Spleen (tissue), 11 donors: Measurements from ENCODE around the gene SCN4B. TPM values are rescaled to one million over a fixed set of nuclear protein-coding genes. Genes with fewer than 3 reads are reported as not detected.

Experiments used
- DNase-seq: peaks from one replicate; pipeline ENCODE4 v3.0.0-alpha.2; 2020
- H3K27ac ChIP-seq, 8 donors: fragments of 200-600 bp; sonication (generic) in 7 of 8; 1 replicate in 4 of 8; 2 replicates in 4 of 8; pipeline versions ENCODE4 v1.5.0 to v1.8.0; 2016 to 2021; ENCODE audit warnings: inconsistent platforms in 4 of 8, mild to moderate bottlenecking in 4 of 8, moderate library complexity in 1 of 8
- H3K27me3 ChIP-seq, 7 donors: fragments of 200-600 bp; sonication (generic) in 6 of 7; replicated peaks in 1 of 7; 1 replicate in 4 of 7; 2 replicates in 3 of 7; pipeline versions ENCODE4 v1.5.0 to v1.8.0; 2016 to 2021; ENCODE audit warnings: inconsistent platforms in 3 of 7, mild to moderate bottlenecking in 1 of 7
- H3K36me3 ChIP-seq, 6 donors: fragments of 200-600 bp; sonication (generic) in 5 of 6; 1 replicate in 4 of 6; 2 replicates in 2 of 6; pipeline versions ENCODE4 v1.5.0 to v1.8.0; 2016 to 2021; ENCODE audit warnings: inconsistent platforms in 2 of 6
- H3K4me1 ChIP-seq, 6 donors: fragments of 200-600 bp; sonication (generic) in 5 of 6; 1 replicate in 3 of 6; 2 replicates in 3 of 6; pipeline versions ENCODE4 v1.5.0 to v1.8.0; 2016 to 2021; ENCODE audit warnings: inconsistent platforms in 3 of 6
- H3K4me3 ChIP-seq, 8 donors: fragments of 200-600 bp; sonication (generic) in 7 of 8; 1 replicate in 4 of 8; 2 replicates in 4 of 8; pipeline versions ENCODE4 v1.5.0 to v1.8.0; 2016 to 2021; ENCODE audit warnings: inconsistent platforms in 4 of 8, mild to moderate bottlenecking in 4 of 8, moderate library complexity in 2 of 8
- H3K9me3 ChIP-seq, 8 donors: fragments of 200-600 bp; sonication (generic) in 7 of 8; 1 replicate in 4 of 8; 2 replicates in 4 of 8; pipeline versions ENCODE4 v1.5.0 to v1.8.0; 2016 to 2021; ENCODE audit warnings: inconsistent platforms in 4 of 8
- POLR2A ChIP-seq, 3 donors: fragments of 450-650 bp; IDR thresholded peaks; one replicate each; pipeline ENCODE4 v1.5.1; 2017; ENCODE audit warnings: antibody characterized with exemption in 3 of 3, mild to moderate bottlenecking in 1 of 3
- POLR2AphosphoS5 ChIP-seq, 3 donors: sonication (generic); formaldehyde crosslinking; IDR thresholded peaks; one replicate each; pipeline ENCODE4 v1.5.1; 2017; ENCODE audit warnings: antibody characterized with exemption in 3 of 3
- WGBS, 5 donors: extraction: QIAGEN DNeasy Blood & Tissue Kit in 3 of 5; methylation state at CpG; one replicate each; pipeline versions ENCODE4 v1.1.5 to v1.1.7; 2013 to 2018; 5-methylcytosine and 5-hydroxymethylcytosine counted together
- intact Hi-C: fragments of 100-400 bp; cut with DNase I; formaldehyde crosslinking; loops from one replicate; pipeline ENCODE4 v1.15.0; 2023; ENCODE audit warnings: low total_unique reads
- polyA plus RNA-seq, 3 donors: library from polyadenylated mRNA; stranded (reverse); fragments of 200-250 nt; gene quantifications; one replicate each; pipeline ENCODE4 v1.2.1, GENCODE V29; 2013
- total RNA-seq, 7 donors: library from RNA; depleted of rRNA in 3 of 7; stranded (reverse); fragments of >200 nt in 3 of 7; fragmentation: NEBNext Ultra II Directional in 4 of 7; extraction: Animal tissue kit (Norgen Biotek cat#: 25700) in 4 of 7; gene quantifications; one replicate each; pipeline versions ENCODE4 v1.1.0 to v1.2.1, GENCODE V29; 2016 to 2021
- TF ChIP-seq, protein P1 (sequence below), 11 experiments: fragments of 200-600 bp in 7 of 11; fragments of 450-650 bp in 4 of 11; sonication (generic) in 4 of 11; IDR thresholded peaks in 8 of 11; conservative IDR thresholded peaks in 3 of 11; 1 replicate in 7 of 11; 2 replicates in 4 of 11; pipeline versions ENCODE4 v1.4.0 to v1.8.0; 2016 to 2021; ENCODE audit warnings: antibody characterized with exemption in 11 of 11, inconsistent platforms in 4 of 11, mild to moderate bottlenecking in 1 of 11
- donor health status: healthy with polysubstance abuse.
- donor health status: DM: no; HTN: no; CAD: no; lungs with moderate emphysema.
- donor health status: DM: no; HTN: no; CAD: no.
- donor health status: Bipolar disorder and iron deficiency.
- donor health status: healthy.
- donor health status: DM: no; HTN: no; CAD: no.
- donor health status: DM: yes; HTN: yes; CAD: no.

SCN4B gene
- total and polyA plus RNA-seq, 10 donors: 0.06 to 1.9 (median 0.41) TPM; not detected in 2

- DNase-seq: no peak
- 66 to 81% (median 77%) methylated on average over 8 of the region's 8 CpGs for WGBS, 5 donors
- no peaks in the 10 kb centered on the region for H3K4me1 ChIP-seq
Observed at GRCh38 chr11:118124929-118125535, 27.6 kb downstream of the SCN4B start.

GRCh38 chr11:118120793-118121192 lies 31.8 kb downstream of the SCN4B start:
- no peak for DNase-seq
- Histone ChIP-seq H3K4me1 (no peaks in the 10 kb centered on the region), H3K36me3 (no peaks in the 10 kb centered on the region), H3K4me3 (no peak overlapping the region), H3K9me3 (no peaks in the 10 kb centered on the region), H3K27me3 (peaks cover 0 to 16% (median 0%) of the 10 kb centered on the region in 7 donors), H3K27ac (no peak overlapping the region)
- 91 to 97% (median 92%) methylated on average over 1 of the region's 1 CpG for WGBS, 5 donors
- intact Hi-C loops: no loop called here
- TF ChIP-seq, protein P1, sequence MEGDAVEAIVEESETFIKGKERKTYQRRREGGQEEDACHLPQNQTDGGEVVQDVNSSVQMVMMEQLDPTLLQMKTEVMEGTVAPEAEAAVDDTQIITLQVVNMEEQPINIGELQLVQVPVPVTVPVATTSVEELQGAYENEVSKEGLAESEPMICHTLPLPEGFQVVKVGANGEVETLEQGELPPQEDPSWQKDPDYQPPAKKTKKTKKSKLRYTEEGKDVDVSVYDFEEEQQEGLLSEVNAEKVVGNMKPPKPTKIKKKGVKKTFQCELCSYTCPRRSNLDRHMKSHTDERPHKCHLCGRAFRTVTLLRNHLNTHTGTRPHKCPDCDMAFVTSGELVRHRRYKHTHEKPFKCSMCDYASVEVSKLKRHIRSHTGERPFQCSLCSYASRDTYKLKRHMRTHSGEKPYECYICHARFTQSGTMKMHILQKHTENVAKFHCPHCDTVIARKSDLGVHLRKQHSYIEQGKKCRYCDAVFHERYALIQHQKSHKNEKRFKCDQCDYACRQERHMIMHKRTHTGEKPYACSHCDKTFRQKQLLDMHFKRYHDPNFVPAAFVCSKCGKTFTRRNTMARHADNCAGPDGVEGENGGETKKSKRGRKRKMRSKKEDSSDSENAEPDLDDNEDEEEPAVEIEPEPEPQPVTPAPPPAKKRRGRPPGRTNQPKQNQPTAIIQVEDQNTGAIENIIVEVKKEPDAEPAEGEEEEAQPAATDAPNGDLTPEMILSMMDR (IDR thresholded peaks at IDR 0.05 in 8 of 11, conservative IDR thresholded peaks at IDR 0.05 in 3 of 11): no peak
- no peak for TF ChIP-seq POLR2AphosphoS5 (IDR thresholded peaks at IDR 0.05)
- no peak for TF ChIP-seq POLR2A (IDR thresholded peaks at IDR 0.05)

More at GRCh38 chr11:118124929-118125535, 27.6 kb downstream of the SCN4B start:
- intact Hi-C loops: no loop called here
- H3K9me3 ChIP-seq: no peaks in the 10 kb centered on the region
- no peaks in the 10 kb centered on the region for H3K36me3 ChIP-seq
- H3K4me3 ChIP-seq: no peak overlapping the region
- TF ChIP-seq POLR2A (IDR thresholded peaks at IDR 0.05): no peak
- TF ChIP-seq, protein P1 (IDR thresholded peaks at IDR 0.05 in 8 of 11, conservative IDR thresholded peaks at IDR 0.05 in 3 of 11): no peak
- TF ChIP-seq POLR2AphosphoS5 (IDR thresholded peaks at IDR 0.05): no peak
- no peak overlapping the region for H3K27ac ChIP-seq
- H3K27me3 ChIP-seq: peaks cover 0 to 6% (median 0%) of the 10 kb centered on the region in 7 donors

DNA sequence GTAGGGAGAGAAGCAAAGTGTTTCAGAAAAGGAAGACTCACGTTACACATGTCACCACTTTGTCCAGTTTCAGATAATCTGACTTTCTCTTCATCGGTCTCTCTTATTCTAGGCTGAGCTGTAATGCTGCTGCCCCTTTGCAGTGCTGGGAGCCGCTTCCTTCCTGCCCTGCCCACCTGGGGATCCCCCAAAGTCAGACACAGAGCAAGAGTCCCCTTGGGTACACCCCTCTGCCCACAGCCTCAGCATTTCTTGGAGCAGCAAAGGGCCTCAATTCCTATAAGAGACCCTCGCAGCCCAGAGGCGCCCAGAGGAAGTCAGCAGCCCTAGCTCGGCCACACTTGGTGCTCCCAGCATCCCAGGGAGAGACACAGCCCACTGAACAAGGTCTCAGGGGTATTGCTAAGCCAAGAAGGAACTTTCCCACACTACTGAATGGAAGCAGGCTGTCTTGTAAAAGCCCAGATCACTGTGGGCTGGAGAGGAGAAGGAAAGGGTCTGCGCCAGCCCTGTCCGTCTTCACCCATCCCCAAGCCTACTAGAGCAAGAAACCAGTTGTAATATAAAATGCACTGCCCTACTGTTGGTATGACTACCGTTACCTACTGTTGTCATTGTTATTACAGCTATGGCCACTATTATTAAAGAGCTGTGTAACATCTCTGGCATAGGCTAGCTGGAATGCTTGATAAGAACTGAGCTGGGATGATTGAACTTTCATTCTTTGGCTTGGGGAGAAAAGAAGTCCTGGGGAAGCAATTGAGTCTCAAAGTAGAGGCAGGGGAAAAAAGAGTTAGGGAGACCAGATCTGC lies 34.6 kb downstream of the SCN4B start:
- H3K4me3 ChIP-seq: no peak overlapping the region
- no peaks in the 10 kb centered on the region for H3K4me1 ChIP-seq
- no peak for DNase-seq
- peaks cover 0 to 24% (median 0%) of the 10 kb centered on the region in 7 donors for H3K27me3 ChIP-seq
- no peaks in the 10 kb centered on the region for H3K36me3 ChIP-seq
- intact Hi-C loops: no loop called here
- TF ChIP-seq POLR2AphosphoS5 (IDR thresholded peaks at IDR 0.05): no peak
- TF ChIP-seq, protein P1 (IDR thresholded peaks at IDR 0.05 in 8 of 11, conservative IDR thresholded peaks at IDR 0.05 in 3 of 11): no peak
- TF ChIP-seq POLR2A (IDR thresholded peaks at IDR 0.05): no peak
- WGBS, 5 donors: 53 to 65% (median 62%) methylated on average over 9 of the region's 9 CpGs
- no peaks in the 10 kb centered on the region for H3K9me3 ChIP-seq
- no peak overlapping the region for H3K27ac ChIP-seq

DNA sequence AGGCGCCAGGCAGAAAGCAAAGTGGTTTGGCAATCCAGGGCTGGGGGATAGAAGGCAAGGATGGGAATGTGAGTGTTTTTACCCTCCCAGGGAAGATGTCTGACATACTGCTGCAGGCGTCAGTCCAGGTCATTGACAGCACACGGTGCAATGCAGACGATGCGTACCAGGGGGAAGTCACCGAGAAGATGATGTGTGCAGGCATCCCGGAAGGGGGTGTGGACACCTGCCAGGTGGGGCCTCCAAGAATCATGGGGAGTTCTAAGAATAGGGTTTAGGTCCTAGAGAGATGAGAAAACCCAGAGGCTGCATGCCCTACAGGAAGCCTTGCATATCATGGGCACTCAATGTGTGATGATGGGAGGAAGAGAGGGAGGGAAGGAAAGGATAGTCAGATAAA lies 37.6 kb downstream of the SCN4B start:
- no peaks in the 10 kb centered on the region for H3K9me3 ChIP-seq
- no peaks in the 10 kb centered on the region for H3K4me1 ChIP-seq
- intact Hi-C loops: no loop called here
- no peaks in the 10 kb centered on the region for H3K36me3 ChIP-seq
- H3K27me3 ChIP-seq: peaks cover 0 to 24% (median 0%) of the 10 kb centered on the region in 7 donors
- H3K27ac ChIP-seq: no peak overlapping the region
- no peak for TF ChIP-seq POLR2AphosphoS5 (IDR thresholded peaks at IDR 0.05)
- no peak for TF ChIP-seq POLR2A (IDR thresholded peaks at IDR 0.05)
- TF ChIP-seq, protein P1 (IDR thresholded peaks at IDR 0.05 in 8 of 11, conservative IDR thresholded peaks at IDR 0.05 in 3 of 11): no peak
- DNase-seq: no peak
- no peak overlapping the region for H3K4me3 ChIP-seq
- 85 to 94% (median 92%) methylated on average over 7 of the region's 7 CpGs for WGBS, 5 donors
